SK-N-SH (cell line): ENCODE measurements around the gene MCTP2. TPM values are rescaled to one million over a fixed set of nuclear protein-coding genes. Genes with fewer than 3 reads are reported as not detected.

Experiments
- CTCF ChIA-PET: fragments of 300-600, 350-600 bp; formaldehyde crosslinking; extraction: SDS; loops from one replicate; lab custom pipeline; 2021; lab: Yijun Ruan, JAX
- POLR2A ChIA-PET: fragments of 350-600 bp; sonication (Branson Sonifier 250); formaldehyde crosslinking; extraction: SDS; loops from one replicate; lab custom pipeline; 2020; ENCODE audit warnings: antibody characterized with exemption, inconsistent platforms; lab: Yijun Ruan, JAX
- DNase-seq: peaks from one replicate; pipeline ENCODE4 v3.0.0; 2012
- H2AFZ ChIP-seq: fragments of 200-600 bp; sonication (generic); 2 replicates; pipeline ENCODE4 v1.8.1; 2016; ENCODE audit warnings: antibody characterized with exemption, mild to moderate bottlenecking, low read depth
- H3F3A ChIP-seq: fragments of 200-600 bp; sonication (generic); replicated peaks from 2 replicates; pipeline ENCODE3; 2016; ENCODE audit warnings: antibody characterized with exemption, mild to moderate bottlenecking; ENCODE audit not compliant: insufficient read depth
- H3K27ac ChIP-seq, 2 experiments: fragments of 200-500 bp in 1 of 2; fragments of 200-600 bp in 1 of 2; sonication (Bioruptor generic) in 1 of 2; sonication (generic), shearing (Covaris generic) in 1 of 2; 2 replicates each; pipeline versions ENCODE4 v1.5.1 to v1.6.1; 2014 to 2016; ENCODE audit warnings: low read depth in 2 of 2, inconsistent platforms in 1 of 2, low read length in 1 of 2, mild to moderate bottlenecking in 1 of 2, mixed read lengths in 1 of 2
- H3K27me3 ChIP-seq: fragments of 200-600 bp; sonication (generic), shearing (Covaris generic); 2 replicates; pipeline ENCODE4 v1.6.1; 2016; ENCODE audit warnings: mixed run types; ENCODE audit not compliant: insufficient read depth
- H3K36me3 ChIP-seq, 2 experiments: fragments of 200-500 bp in 1 of 2; fragments of 200-600 bp in 1 of 2; sonication (Bioruptor generic) in 1 of 2; sonication (generic) in 1 of 2; replicated peaks in 1 of 2; 2 replicates each; pipeline versions ENCODE3 to v1.5.1; 2014 to 2016; ENCODE audit warnings: low read length in 1 of 2, mild to moderate bottlenecking in 1 of 2; ENCODE audit not compliant: insufficient read depth in 2 of 2, control insufficient read depth in 1 of 2
- H3K4me1 ChIP-seq, 2 experiments: fragments of 200-500 bp in 1 of 2; fragments of 200-600 bp in 1 of 2; sonication (Bioruptor generic) in 1 of 2; sonication (generic), shearing (Covaris generic) in 1 of 2; 2 replicates each; pipeline versions ENCODE4 v1.5.1 to v1.6.1; 2014 to 2016; ENCODE audit warnings: low read depth in 1 of 2, low read length in 1 of 2, mixed run types in 1 of 2; ENCODE audit not compliant: insufficient read depth in 2 of 2, control insufficient read depth in 1 of 2
- H3K4me2 ChIP-seq: fragments of 200-600 bp; sonication (generic), shearing (Covaris generic); 2 replicates; pipeline ENCODE4 v1.6.1; 2017; ENCODE audit warnings: mixed run types
- H3K4me3 ChIP-seq, 2 experiments: fragments of 200-500 bp in 1 of 2; fragments of 200-600 bp in 1 of 2; sonication (Bioruptor generic) in 1 of 2; sonication (generic), shearing (Covaris generic) in 1 of 2; 2 replicates each; pipeline versions ENCODE4 v1.5.1 to v1.8.1; 2014 to 2016; ENCODE audit warnings: low read depth in 2 of 2, inconsistent platforms in 1 of 2, low read length in 1 of 2, mild to moderate bottlenecking in 1 of 2, mixed read lengths in 1 of 2, moderate library complexity in 1 of 2
- H3K79me2 ChIP-seq: fragments of 200-600 bp; sonication (generic); 2 replicates; pipeline ENCODE4 v1.8.1; 2017; ENCODE audit warnings: mild to moderate bottlenecking; ENCODE audit not compliant: insufficient read depth
- H3K9ac ChIP-seq: fragments of 200-600 bp; sonication (generic); 2 replicates; pipeline ENCODE4 v1.6.1; 2017; ENCODE audit warnings: mixed run types
- H3K9me2 ChIP-seq: fragments of 200-600 bp; sonication (generic); 2 replicates; pipeline ENCODE4 v1.6.1; 2017; ENCODE audit warnings: mixed run types
- H3K9me3 ChIP-seq: fragments of 200-600 bp; sonication (generic); 2 replicates; pipeline ENCODE4 v1.6.1; 2017; ENCODE audit warnings: mixed run types, mild to moderate bottlenecking, moderate library complexity
- H4K20me1 ChIP-seq: fragments of 200-600 bp; sonication (generic); 2 replicates; pipeline ENCODE4 v1.6.1; 2017; ENCODE audit warnings: mild to moderate bottlenecking, mixed run types; ENCODE audit not compliant: insufficient read depth
- EP300 ChIP-seq, 2 experiments: IDR thresholded peaks; 2 replicates each; pipeline versions ENCODE4 v1.4.0 to v1.6.1; 2012; ENCODE audit warnings: borderline replicate concordance in 1 of 2, low read depth in 1 of 2, low read length in 1 of 2
- FOSL2 ChIP-seq: IDR thresholded peaks from 2 replicates; pipeline ENCODE4 v1.4.0; 2012; ENCODE audit warnings: low read depth, mild to moderate bottlenecking, moderate library complexity, borderline replicate concordance
- GABPA ChIP-seq: IDR thresholded peaks from 2 replicates; pipeline ENCODE4 v1.4.0; 2012; ENCODE audit warnings: low read depth, mild to moderate bottlenecking
- IRF3 ChIP-seq: fragments of 150-350 bp; IDR thresholded peaks from 2 replicates; pipeline ENCODE4 v1.6.1; 2016; ENCODE audit warnings: mild to moderate bottlenecking, low read depth, low read length
- JUND ChIP-seq: IDR thresholded peaks from 2 replicates; pipeline ENCODE4 v1.4.0; 2012
- NFIC ChIP-seq: IDR thresholded peaks from 2 replicates; pipeline ENCODE4 v1.4.0; 2012; ENCODE audit warnings: borderline replicate concordance
- NRF1 ChIP-seq: IDR thresholded peaks from 2 replicates; pipeline ENCODE4 v1.6.1; 2012; ENCODE audit warnings: low read depth, mild to moderate bottlenecking, low read length
- POLR2AphosphoS5 ChIP-seq: IDR thresholded peaks from 2 replicates; pipeline ENCODE4 v1.6.1; 2012; ENCODE audit warnings: low read depth, low read length
- RCOR1 ChIP-seq: fragments of 150-350 bp; IDR thresholded peaks from 2 replicates; pipeline ENCODE4 v1.6.1; 2017; ENCODE audit warnings: antibody characterized with exemption, low read length
- RFX5 ChIP-seq: IDR thresholded peaks from 2 replicates; pipeline ENCODE4 v1.6.1; 2012; ENCODE audit warnings: mild to moderate bottlenecking, improper control_type of control experiment, low read length
- SIN3A ChIP-seq: IDR thresholded peaks from 2 replicates; pipeline ENCODE4 v1.6.1; 2012; ENCODE audit warnings: low read depth, mild to moderate bottlenecking, low read length, moderate library complexity, borderline replicate concordance
- TAF1 ChIP-seq: IDR thresholded peaks from 2 replicates; pipeline ENCODE4 v1.6.1; 2012; ENCODE audit warnings: low read depth, mild to moderate bottlenecking, low read length, moderate library complexity, borderline replicate concordance
- TCF12 ChIP-seq: IDR thresholded peaks from 2 replicates; pipeline ENCODE4 v1.4.0; 2012
- WGBS: methylation state at CpG from one replicate; pipeline ENCODE4 v1.1.6; 2017; ENCODE audit warnings: low lambda C conversion rate; 5-methylcytosine and 5-hydroxymethylcytosine counted together
- polyA plus RNA-seq, 3 experiments: library from polyadenylated mRNA; depleted of rRNA; stranded (reverse); fragments of >200 nt; gene quantifications; 2 replicates each; pipeline ENCODE4 v1.2.3, GENCODE V29; 2012
- TF ChIP-seq, protein P1 (sequence below): IDR thresholded peaks from 2 replicates; pipeline ENCODE4 v1.6.1; 2012; ENCODE audit warnings: mild to moderate bottlenecking, low read depth, low read length, moderate library complexity
- TF ChIP-seq, protein P2 (sequence below): IDR thresholded peaks from 2 replicates; pipeline ENCODE4 v1.4.0; 2012; ENCODE audit warnings: low read depth
- TF ChIP-seq, protein P3 (sequence below): IDR thresholded peaks from 2 replicates; pipeline ENCODE4; 2012
- TF ChIP-seq, protein P4 (sequence below): IDR thresholded peaks from 2 replicates; pipeline ENCODE4 v1.4.0; 2012; ENCODE audit warnings: low read depth, borderline replicate concordance

Gene MCTP2
- polyA plus RNA-seq, 1 of the 3 experiments (the other 2 are of a cell fraction): 0.26 TPM

DNA sequence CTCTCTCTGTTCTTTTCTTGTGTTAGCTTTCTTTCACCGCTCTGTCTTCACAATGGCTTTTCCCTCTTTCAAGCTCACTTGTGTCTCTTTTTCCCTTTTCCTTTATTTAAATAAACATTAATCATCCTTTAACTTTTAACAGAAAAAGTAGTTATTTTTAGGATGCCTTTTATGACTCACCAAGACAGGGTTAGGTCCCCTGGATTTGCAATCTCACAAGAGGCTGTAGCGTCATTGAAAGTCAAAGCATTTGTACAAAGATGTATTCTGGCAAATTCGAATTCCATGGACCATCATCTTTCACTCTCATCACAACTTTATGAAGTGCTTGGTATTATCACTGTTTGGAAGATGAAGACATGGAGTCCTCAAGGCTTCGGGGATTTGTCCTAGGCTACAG is 34.8 kb upstream of the MCTP2 start:
- H3K9ac ChIP-seq: no peak overlapping the region
- no peaks in the 10 kb centered on the region for H3K9me2 ChIP-seq
- H3K4me1 ChIP-seq: no peaks in the 10 kb centered on the region
- no peak for TF ChIP-seq NFIC
- TF ChIP-seq JUND: no peak
- no peak for TF ChIP-seq TCF12
- no peak for TF ChIP-seq IRF3
- TF ChIP-seq, protein P1, sequence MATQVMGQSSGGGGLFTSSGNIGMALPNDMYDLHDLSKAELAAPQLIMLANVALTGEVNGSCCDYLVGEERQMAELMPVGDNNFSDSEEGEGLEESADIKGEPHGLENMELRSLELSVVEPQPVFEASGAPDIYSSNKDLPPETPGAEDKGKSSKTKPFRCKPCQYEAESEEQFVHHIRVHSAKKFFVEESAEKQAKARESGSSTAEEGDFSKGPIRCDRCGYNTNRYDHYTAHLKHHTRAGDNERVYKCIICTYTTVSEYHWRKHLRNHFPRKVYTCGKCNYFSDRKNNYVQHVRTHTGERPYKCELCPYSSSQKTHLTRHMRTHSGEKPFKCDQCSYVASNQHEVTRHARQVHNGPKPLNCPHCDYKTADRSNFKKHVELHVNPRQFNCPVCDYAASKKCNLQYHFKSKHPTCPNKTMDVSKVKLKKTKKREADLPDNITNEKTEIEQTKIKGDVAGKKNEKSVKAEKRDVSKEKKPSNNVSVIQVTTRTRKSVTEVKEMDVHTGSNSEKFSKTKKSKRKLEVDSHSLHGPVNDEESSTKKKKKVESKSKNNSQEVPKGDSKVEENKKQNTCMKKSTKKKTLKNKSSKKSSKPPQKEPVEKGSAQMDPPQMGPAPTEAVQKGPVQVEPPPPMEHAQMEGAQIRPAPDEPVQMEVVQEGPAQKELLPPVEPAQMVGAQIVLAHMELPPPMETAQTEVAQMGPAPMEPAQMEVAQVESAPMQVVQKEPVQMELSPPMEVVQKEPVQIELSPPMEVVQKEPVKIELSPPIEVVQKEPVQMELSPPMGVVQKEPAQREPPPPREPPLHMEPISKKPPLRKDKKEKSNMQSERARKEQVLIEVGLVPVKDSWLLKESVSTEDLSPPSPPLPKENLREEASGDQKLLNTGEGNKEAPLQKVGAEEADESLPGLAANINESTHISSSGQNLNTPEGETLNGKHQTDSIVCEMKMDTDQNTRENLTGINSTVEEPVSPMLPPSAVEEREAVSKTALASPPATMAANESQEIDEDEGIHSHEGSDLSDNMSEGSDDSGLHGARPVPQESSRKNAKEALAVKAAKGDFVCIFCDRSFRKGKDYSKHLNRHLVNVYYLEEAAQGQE: no peak
- TF ChIP-seq FOSL2: no peak
- no peak for TF ChIP-seq POLR2AphosphoS5
- TF ChIP-seq, protein P2, sequence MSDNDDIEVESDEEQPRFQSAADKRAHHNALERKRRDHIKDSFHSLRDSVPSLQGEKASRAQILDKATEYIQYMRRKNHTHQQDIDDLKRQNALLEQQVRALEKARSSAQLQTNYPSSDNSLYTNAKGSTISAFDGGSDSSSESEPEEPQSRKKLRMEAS: no peak
- TF ChIP-seq SIN3A: no peak
- no peak for TF ChIP-seq EP300 (IDR thresholded peaks at IDR 0.05; ENCODE audit: borderline replicate concordance in 1 of 2, low read depth in 1 of 2, low read length in 1 of 2)
- no peak for TF ChIP-seq RFX5
- no peak for TF ChIP-seq GABPA
- no peak for TF ChIP-seq RCOR1
- no peak for TF ChIP-seq TAF1
- no peak for TF ChIP-seq NRF1
- TF ChIP-seq, protein P3, sequence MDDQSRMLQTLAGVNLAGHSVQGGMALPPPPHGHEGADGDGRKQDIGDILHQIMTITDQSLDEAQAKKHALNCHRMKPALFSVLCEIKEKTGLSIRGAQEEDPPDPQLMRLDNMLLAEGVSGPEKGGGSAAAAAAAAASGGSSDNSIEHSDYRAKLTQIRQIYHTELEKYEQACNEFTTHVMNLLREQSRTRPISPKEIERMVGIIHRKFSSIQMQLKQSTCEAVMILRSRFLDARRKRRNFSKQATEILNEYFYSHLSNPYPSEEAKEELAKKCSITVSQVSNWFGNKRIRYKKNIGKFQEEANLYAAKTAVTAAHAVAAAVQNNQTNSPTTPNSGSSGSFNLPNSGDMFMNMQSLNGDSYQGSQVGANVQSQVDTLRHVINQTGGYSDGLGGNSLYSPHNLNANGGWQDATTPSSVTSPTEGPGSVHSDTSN: no peak
- TF ChIP-seq, protein P4, sequence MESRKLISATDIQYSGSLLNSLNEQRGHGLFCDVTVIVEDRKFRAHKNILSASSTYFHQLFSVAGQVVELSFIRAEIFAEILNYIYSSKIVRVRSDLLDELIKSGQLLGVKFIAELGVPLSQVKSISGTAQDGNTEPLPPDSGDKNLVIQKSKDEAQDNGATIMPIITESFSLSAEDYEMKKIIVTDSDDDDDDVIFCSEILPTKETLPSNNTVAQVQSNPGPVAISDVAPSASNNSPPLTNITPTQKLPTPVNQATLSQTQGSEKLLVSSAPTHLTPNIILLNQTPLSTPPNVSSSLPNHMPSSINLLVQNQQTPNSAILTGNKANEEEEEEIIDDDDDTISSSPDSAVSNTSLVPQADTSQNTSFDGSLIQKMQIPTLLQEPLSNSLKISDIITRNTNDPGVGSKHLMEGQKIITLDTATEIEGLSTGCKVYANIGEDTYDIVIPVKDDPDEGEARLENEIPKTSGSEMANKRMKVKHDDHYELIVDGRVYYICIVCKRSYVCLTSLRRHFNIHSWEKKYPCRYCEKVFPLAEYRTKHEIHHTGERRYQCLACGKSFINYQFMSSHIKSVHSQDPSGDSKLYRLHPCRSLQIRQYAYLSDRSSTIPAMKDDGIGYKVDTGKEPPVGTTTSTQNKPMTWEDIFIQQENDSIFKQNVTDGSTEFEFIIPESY: no peak
- no peaks in the 10 kb centered on the region for H4K20me1 ChIP-seq
- H3K4me3 ChIP-seq: no peak overlapping the region
- 28% methylated on average over 4 of the region's 4 CpGs for WGBS
- H3K9me3 ChIP-seq: no peaks in the 10 kb centered on the region
- ChIA-PET POLR2A (no interaction called here), CTCF (no interaction called here)
- no peaks in the 10 kb centered on the region for H3K27me3 ChIP-seq
- no peak overlapping the region for H3K4me2 ChIP-seq
- H3K27ac ChIP-seq: no peak overlapping the region
- no peaks in the 10 kb centered on the region for H3F3A ChIP-seq
- H3K36me3 ChIP-seq: no peaks in the 10 kb centered on the region
- no peak for DNase-seq
- no peak overlapping the region for H2AFZ ChIP-seq
- no peaks in the 10 kb centered on the region for H3K79me2 ChIP-seq
